ENCODE results near the gene RCBTB2.

RCBTB2 gene

DNA sequence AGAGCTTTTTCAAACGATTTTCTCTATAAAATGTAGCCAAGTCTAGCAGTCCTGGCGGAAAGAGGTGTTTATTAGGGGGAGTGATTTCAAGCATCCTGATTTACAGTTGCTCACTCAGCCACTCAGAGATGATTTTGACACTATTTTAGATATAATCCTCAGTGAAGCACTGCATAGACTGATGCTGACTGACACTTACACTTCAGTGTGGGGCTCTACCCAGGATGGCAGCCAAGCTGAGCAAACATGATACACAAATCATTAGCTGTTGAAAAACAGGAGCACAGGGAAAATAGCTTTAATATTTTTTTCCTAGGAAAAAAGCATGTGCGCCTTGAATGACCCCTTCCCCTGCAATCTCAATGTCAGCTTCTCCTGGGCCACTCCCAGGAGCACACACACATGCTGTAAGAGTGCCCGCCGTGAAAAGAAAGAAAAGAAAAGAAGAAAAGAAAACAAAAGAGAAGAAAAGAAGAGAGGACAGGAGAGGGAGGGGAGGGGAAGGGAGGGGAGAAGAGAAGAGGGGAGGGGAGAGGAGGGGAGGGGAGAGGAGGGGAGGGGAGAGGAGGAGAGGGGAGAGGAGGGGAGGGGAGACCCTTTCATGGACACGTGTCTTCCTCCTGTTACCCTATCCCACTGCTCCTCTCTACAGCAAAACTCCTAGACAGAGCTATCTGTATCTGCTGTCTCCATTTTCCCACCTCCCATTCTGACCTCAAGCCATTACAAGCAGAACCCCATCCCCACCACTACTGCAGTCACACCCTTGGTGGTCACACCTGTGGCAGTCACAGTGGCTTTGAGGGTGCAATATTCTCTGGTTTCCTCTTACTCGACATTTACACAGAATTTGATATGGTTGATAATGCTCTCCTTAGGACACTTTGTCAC lies 36.4 kb downstream of the RCBTB2 start:
- H3K9ac ChIP-seq (ENCODE audit: low read depth in 1 of 2, low read length in 2 of 2): no peak overlapping the region
- no peaks in the 10 kb centered on the region for H3K27me3 ChIP-seq (ENCODE audit: control insufficient read depth in 2 of 2, insufficient read depth in 2 of 2, low read length in 2 of 2)
- no peak overlapping the region for H3K27ac ChIP-seq (ENCODE audit: low read depth in 2 of 2, low read length in 2 of 2)

DNA sequence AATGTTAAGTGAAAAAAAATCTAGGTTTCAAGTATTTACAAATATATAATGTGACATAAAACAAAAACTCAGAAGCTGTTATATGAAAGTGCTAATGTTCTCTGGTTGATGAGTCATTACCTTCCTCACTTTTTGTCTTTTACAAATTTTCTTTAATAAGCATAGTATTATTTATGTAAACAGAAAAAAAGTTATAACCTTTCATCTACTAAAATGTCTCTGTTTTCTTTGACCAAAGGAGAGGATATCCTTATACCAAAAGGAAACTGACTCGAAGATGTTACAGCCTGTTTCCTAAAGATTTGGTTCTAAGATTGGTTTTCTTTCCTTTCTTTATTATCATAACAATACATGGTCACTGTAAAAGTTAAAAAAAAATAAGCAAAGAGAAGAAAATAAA lies 38.0 kb downstream of the RCBTB2 start:
- Histone ChIP-seq H3K4me3 (ENCODE audit: low read length in 2 of 2) (no peak overlapping the region), H3K36me3 (ENCODE audit: control insufficient read depth in 2 of 2, insufficient read depth in 2 of 2, low read length in 2 of 2) (peaks cover 0 to 4% of the 10 kb centered on the region in 2 donors), H3K4me1 (ENCODE audit: control insufficient read depth in 2 of 2, insufficient read depth in 2 of 2, low read length in 2 of 2) (peaks cover 4 to 5% of the 10 kb centered on the region in 2 donors), H3K27ac (ENCODE audit: low read depth in 2 of 2, low read length in 2 of 2) (no peak overlapping the region), H3K9me3 (ENCODE audit: control insufficient read depth in 2 of 2, low read length in 2 of 2) (no peaks in the 10 kb centered on the region), H3K9ac (ENCODE audit: low read depth in 1 of 2, low read length in 2 of 2) (no peak overlapping the region), H3K27me3 (ENCODE audit: control insufficient read depth in 2 of 2, insufficient read depth in 2 of 2, low read length in 2 of 2) (no peaks in the 10 kb centered on the region)

More for the DNA sequence above, 36.4 kb downstream of the RCBTB2 start:
- Histone ChIP-seq H3K4me3 (ENCODE audit: low read length in 2 of 2) (no peak overlapping the region), H3K4me1 (ENCODE audit: control insufficient read depth in 2 of 2, insufficient read depth in 2 of 2, low read length in 2 of 2) (peaks cover 0 to 5% of the 10 kb centered on the region in 2 donors), H3K36me3 (ENCODE audit: control insufficient read depth in 2 of 2, insufficient read depth in 2 of 2, low read length in 2 of 2) (peaks cover 2 to 4% of the 10 kb centered on the region in 2 donors), H3K9me3 (ENCODE audit: control insufficient read depth in 2 of 2, low read length in 2 of 2) (no peaks in the 10 kb centered on the region)

DNA sequence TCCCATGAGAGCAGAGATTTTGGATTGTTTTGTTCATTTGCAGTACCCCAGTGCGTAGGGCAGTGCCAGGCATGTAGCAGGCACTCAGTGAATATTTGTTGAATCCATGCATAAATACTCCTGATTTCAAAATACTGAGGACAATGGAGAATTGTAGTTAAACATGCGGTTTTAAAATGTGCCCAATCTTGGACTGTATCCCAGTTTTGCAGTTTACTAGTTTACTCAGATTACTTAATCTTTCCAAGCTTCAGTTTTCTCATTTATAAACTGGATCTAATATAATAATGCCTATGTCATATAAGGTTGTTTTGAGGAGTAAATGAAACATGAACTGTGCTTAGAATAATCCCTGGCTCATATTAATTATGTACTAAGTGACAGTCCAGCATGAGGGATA lies 39.0 kb downstream of the RCBTB2 start:
- no peak overlapping the region for H3K4me3 ChIP-seq (ENCODE audit: low read length in 2 of 2)
- no peaks in the 10 kb centered on the region for H3K9me3 ChIP-seq (ENCODE audit: control insufficient read depth in 2 of 2, low read length in 2 of 2)
- peaks cover 4 to 5% of the 10 kb centered on the region in 2 donors for H3K4me1 ChIP-seq (ENCODE audit: control insufficient read depth in 2 of 2, insufficient read depth in 2 of 2, low read length in 2 of 2)
- H3K9ac ChIP-seq (ENCODE audit: low read depth in 1 of 2, low read length in 2 of 2): no peak overlapping the region
- peaks cover 0 to 4% of the 10 kb centered on the region in 2 donors for H3K36me3 ChIP-seq (ENCODE audit: control insufficient read depth in 2 of 2, insufficient read depth in 2 of 2, low read length in 2 of 2)
- no peaks in the 10 kb centered on the region for H3K27me3 ChIP-seq (ENCODE audit: control insufficient read depth in 2 of 2, insufficient read depth in 2 of 2, low read length in 2 of 2)
- peak overlapping the region; percentile 6 to 77 for H3K27ac ChIP-seq (ENCODE audit: low read depth in 2 of 2, low read length in 2 of 2)

DNA sequence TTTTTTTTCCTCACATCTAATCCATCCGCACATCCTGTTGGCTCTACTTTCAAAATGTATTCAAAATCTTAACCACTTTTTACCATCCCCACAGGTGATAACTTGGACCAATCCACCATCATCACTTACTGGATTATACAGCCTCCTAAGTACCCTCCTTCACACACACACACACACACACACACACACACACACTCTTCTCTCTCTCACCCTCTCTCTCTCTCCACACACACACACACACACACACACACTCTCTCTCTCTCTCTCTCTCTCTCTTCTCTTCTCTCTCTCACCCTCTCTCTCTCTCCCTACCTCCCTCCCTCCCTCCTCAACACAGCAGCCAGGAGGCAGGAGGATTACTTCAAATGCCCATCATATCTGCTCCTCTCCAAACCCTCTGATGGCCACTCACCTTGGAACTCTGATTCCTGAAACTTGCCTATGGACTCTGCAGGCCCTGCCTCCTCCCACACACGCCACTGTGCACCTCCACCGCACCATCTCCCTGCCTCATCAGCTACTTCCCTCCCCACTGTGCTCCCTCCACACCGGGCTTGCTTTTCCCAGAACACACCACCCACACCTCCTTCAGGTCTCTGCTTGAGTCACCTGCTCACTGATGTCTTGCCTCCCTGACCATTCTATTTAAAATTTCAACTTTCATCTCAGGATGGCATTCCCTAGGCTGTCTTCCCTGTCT lies 39.7 kb downstream of the RCBTB2 start:
- Histone ChIP-seq H3K27ac (ENCODE audit: low read depth in 2 of 2, low read length in 2 of 2) (peak overlapping the region; percentile 67 to 77), H3K9me3 (ENCODE audit: control insufficient read depth in 2 of 2, low read length in 2 of 2) (no peaks in the 10 kb centered on the region), H3K4me1 (ENCODE audit: control insufficient read depth in 2 of 2, insufficient read depth in 2 of 2, low read length in 2 of 2) (peaks cover 4 to 5% of the 10 kb centered on the region in 2 donors), H3K36me3 (ENCODE audit: control insufficient read depth in 2 of 2, insufficient read depth in 2 of 2, low read length in 2 of 2) (peaks cover 0 to 4% of the 10 kb centered on the region in 2 donors), H3K4me3 (ENCODE audit: low read length in 2 of 2) (no peak overlapping the region), H3K27me3 (ENCODE audit: control insufficient read depth in 2 of 2, insufficient read depth in 2 of 2, low read length in 2 of 2) (no peaks in the 10 kb centered on the region), H3K9ac (ENCODE audit: low read depth in 1 of 2, low read length in 2 of 2) (no peak overlapping the region)

DNA sequence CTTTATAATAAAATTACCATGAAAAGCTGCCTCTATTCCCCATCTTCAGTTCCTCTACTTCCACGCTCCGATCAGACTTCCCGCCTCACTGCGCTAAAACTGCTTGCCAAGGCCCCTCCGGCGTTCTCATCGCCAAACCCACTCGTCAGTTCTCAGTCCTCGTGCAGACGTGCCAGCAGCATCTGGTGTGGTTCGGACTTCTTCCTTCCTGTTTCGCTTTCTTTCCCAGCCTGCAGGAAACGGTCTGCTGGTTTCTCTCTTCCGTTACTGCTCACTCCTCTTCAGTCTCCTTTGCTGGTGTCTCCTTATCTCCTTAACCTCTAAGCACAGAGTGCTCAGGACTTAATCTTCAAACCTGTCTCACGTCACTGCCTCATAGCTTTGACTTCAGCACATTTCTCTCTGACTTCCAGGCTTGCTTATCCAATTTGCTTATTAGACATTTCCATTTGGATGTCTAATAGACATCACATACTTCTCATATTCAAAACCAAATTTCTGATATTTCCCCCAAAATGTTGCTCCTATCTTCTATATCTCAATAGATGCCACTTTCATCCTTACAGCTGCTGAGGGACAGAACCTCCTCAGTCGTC lies 40.3 kb downstream of the RCBTB2 start:
- Histone ChIP-seq H3K27ac (ENCODE audit: low read depth in 2 of 2, low read length in 2 of 2) (peak overlapping the region; percentile 68 to 77), H3K9me3 (ENCODE audit: control insufficient read depth in 2 of 2, low read length in 2 of 2) (no peaks in the 10 kb centered on the region), H3K9ac (ENCODE audit: low read depth in 1 of 2, low read length in 2 of 2) (peak overlapping the region in 1 of 2 donors; percentile 15), H3K27me3 (ENCODE audit: control insufficient read depth in 2 of 2, insufficient read depth in 2 of 2, low read length in 2 of 2) (no peaks in the 10 kb centered on the region), H3K4me3 (ENCODE audit: low read length in 2 of 2) (peak overlapping the region; percentile 6 to 56), H3K4me1 (ENCODE audit: control insufficient read depth in 2 of 2, insufficient read depth in 2 of 2, low read length in 2 of 2) (peaks cover 4 to 5% of the 10 kb centered on the region in 2 donors), H3K36me3 (ENCODE audit: control insufficient read depth in 2 of 2, insufficient read depth in 2 of 2, low read length in 2 of 2) (peaks cover 0 to 4% of the 10 kb centered on the region in 2 donors)

DNA sequence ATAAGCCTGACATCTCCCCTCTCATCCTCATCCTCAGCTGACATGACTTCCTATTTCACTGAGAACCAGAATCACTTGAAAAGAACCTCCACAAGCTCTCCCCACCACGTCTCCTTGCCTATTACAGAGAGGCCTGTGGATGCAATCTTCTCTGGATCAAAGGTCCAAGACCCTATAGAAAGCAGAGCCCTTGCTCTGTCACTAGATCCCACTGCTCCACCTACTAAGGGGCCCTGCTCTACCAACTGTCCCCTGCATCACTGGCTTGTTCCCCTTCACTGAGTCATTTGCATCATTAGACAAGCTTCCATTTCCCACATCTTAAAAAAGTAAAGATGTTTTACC lies 40.8 kb downstream of the RCBTB2 start:
- Histone ChIP-seq H3K4me3 (ENCODE audit: low read length in 2 of 2) (peak overlapping the region; percentile 6 to 56), H3K27ac (ENCODE audit: low read depth in 2 of 2, low read length in 2 of 2) (peak overlapping the region; percentile 68 to 77), H3K27me3 (ENCODE audit: control insufficient read depth in 2 of 2, insufficient read depth in 2 of 2, low read length in 2 of 2) (no peaks in the 10 kb centered on the region), H3K9ac (ENCODE audit: low read depth in 1 of 2, low read length in 2 of 2) (peak overlapping the region in 1 of 2 donors; percentile 15), H3K36me3 (ENCODE audit: control insufficient read depth in 2 of 2, insufficient read depth in 2 of 2, low read length in 2 of 2) (peaks cover 0 to 4% of the 10 kb centered on the region in 2 donors), H3K4me1 (ENCODE audit: control insufficient read depth in 2 of 2, insufficient read depth in 2 of 2, low read length in 2 of 2) (peaks cover 4 to 5% of the 10 kb centered on the region in 2 donors), H3K9me3 (ENCODE audit: control insufficient read depth in 2 of 2, low read length in 2 of 2) (no peaks in the 10 kb centered on the region)

DNA sequence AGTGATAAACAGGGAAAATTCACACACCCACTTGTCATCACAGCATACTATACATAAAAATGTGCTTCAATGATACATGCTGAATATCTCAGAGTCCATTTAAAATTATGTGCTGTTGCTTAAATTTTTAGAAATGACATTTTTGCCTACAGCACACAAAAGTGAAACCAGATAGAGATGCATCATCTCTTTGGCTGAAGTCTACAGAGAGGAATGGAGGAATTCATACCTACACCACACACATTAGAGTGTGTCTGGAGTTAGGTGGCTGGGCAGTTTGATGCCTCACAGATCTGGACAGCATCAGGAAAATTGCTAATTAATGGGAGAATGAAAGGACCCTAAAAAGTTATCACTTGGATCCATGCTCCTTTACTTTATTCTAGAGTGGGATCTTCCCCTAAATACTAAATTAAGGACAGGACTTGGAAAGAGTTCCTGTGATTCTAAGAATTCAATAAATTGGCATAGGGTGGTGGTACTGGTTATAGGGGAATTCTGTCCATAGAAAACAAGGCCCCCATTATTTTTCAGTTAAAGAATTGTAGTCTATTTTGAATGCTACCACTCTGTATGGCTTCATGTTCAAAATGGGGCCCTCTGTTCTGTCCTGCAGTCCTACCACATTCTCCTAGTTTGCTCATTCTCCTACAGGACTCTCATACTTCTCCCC lies 41.3 kb downstream of the RCBTB2 start:
- Histone ChIP-seq H3K36me3 (ENCODE audit: control insufficient read depth in 2 of 2, insufficient read depth in 2 of 2, low read length in 2 of 2) (peaks cover 0 to 4% of the 10 kb centered on the region in 2 donors), H3K27me3 (ENCODE audit: control insufficient read depth in 2 of 2, insufficient read depth in 2 of 2, low read length in 2 of 2) (no peaks in the 10 kb centered on the region), H3K9me3 (ENCODE audit: control insufficient read depth in 2 of 2, low read length in 2 of 2) (no peaks in the 10 kb centered on the region), H3K9ac (ENCODE audit: low read depth in 1 of 2, low read length in 2 of 2) (no peak overlapping the region), H3K27ac (ENCODE audit: low read depth in 2 of 2, low read length in 2 of 2) (peak overlapping the region; percentile 68 to 77), H3K4me1 (ENCODE audit: control insufficient read depth in 2 of 2, insufficient read depth in 2 of 2, low read length in 2 of 2) (peaks cover 4 to 5% of the 10 kb centered on the region in 2 donors), H3K4me3 (ENCODE audit: low read length in 2 of 2) (peak overlapping the region; percentile 6 to 56)

DNA sequence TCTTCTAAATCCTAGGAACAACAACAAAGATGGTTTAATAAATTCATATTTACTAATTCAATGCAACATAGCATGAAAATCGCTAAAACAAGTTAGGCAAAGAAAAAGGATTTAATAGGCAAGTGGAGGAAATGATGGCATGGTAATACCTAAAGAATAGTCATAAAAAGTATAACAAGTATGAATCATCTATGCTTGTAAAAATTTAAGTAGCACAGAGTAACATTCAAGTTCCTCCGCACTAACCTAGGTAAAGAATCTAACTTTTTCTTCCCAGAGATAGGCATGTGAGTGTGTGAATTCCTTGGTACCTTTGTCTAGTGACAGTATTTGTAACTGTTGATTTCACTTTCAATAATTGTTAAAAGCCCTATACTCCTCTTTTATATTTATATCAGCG lies 42.6 kb downstream of the RCBTB2 start:
- Histone ChIP-seq H3K4me3 (ENCODE audit: low read length in 2 of 2) (no peak overlapping the region), H3K27me3 (ENCODE audit: control insufficient read depth in 2 of 2, insufficient read depth in 2 of 2, low read length in 2 of 2) (no peaks in the 10 kb centered on the region), H3K4me1 (ENCODE audit: control insufficient read depth in 2 of 2, insufficient read depth in 2 of 2, low read length in 2 of 2) (peaks cover 4 to 5% of the 10 kb centered on the region in 2 donors), H3K27ac (ENCODE audit: low read depth in 2 of 2, low read length in 2 of 2) (no peak overlapping the region), H3K36me3 (ENCODE audit: control insufficient read depth in 2 of 2, insufficient read depth in 2 of 2, low read length in 2 of 2) (no peaks in the 10 kb centered on the region), H3K9me3 (ENCODE audit: control insufficient read depth in 2 of 2, low read length in 2 of 2) (no peaks in the 10 kb centered on the region), H3K9ac (ENCODE audit: low read depth in 1 of 2, low read length in 2 of 2) (no peak overlapping the region)

DNA sequence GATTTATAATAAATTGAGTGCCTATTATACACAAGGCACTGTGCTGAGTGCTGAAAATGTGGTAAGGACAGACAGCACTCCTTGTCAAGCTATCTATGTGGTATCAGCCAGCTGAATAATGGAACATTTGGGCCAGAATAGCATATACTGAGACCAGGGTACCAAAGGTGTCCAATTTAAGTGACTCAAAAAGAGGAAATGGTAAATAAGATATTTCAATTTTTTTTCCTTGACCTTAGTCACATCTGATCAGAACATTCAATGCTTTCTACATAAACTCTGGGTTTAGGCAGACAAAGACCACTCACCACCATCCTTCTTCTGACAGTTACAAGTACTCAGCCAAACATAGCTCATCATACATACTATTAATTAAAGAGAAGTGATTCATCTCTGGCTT lies 43.2 kb downstream of the RCBTB2 start:
- Histone ChIP-seq H3K27me3 (ENCODE audit: control insufficient read depth in 2 of 2, insufficient read depth in 2 of 2, low read length in 2 of 2) (no peaks in the 10 kb centered on the region), H3K27ac (ENCODE audit: low read depth in 2 of 2, low read length in 2 of 2) (no peak overlapping the region), H3K4me1 (ENCODE audit: control insufficient read depth in 2 of 2, insufficient read depth in 2 of 2, low read length in 2 of 2) (peaks cover 4 to 5% of the 10 kb centered on the region in 2 donors), H3K4me3 (ENCODE audit: low read length in 2 of 2) (no peak overlapping the region), H3K9me3 (ENCODE audit: control insufficient read depth in 2 of 2, low read length in 2 of 2) (no peaks in the 10 kb centered on the region), H3K36me3 (ENCODE audit: control insufficient read depth in 2 of 2, insufficient read depth in 2 of 2, low read length in 2 of 2) (no peaks in the 10 kb centered on the region), H3K9ac (ENCODE audit: low read depth in 1 of 2, low read length in 2 of 2) (no peak overlapping the region)
